Lung (tissue), 12 donors: ENCODE data around the gene ANKRD6. TPM values are rescaled to one million over a fixed set of nuclear protein-coding genes. Genes with fewer than 3 reads are reported as not detected.
A peak's percentile ranks its signal among the peaks of the same experiment; 100 is the strongest.

ENCODE experiments used
- ATAC-seq: fragments of 200-7000 bp; cut with Tn5 transposase; one replicate; pipeline ENCODE4 v1.9.1; 2020; ENCODE audit warnings: moderate number of reproducible peaks; ENCODE audit not compliant: insufficient read depth, low FRiP score
- DNase-seq, 3 donors: peaks; one replicate each; pipeline ENCODE4 v3.0.0-alpha.2; 2013 to 2017
- H3K27ac ChIP-seq, 2 donors: one replicate each; pipeline ENCODE4 v1.5.1; 2013; ENCODE audit warnings: mild to moderate bottlenecking in 2 of 2, moderate library complexity in 2 of 2, control low read depth in 1 of 2, inconsistent platforms in 1 of 2, low read depth in 1 of 2, low read length in 1 of 2
- H3K27me3 ChIP-seq, 3 donors: one replicate each; pipeline ENCODE4 v1.5.1; 2013; ENCODE audit warnings: low read length in 2 of 3; ENCODE audit not compliant: control insufficient read depth in 3 of 3, insufficient read depth in 3 of 3
- H3K36me3 ChIP-seq, 4 donors: one replicate each; pipeline ENCODE4 v1.5.1; 2013; ENCODE audit warnings: low read length in 4 of 4, mild to moderate bottlenecking in 1 of 4, moderate library complexity in 1 of 4; ENCODE audit not compliant: control insufficient read depth in 4 of 4, insufficient read depth in 4 of 4
- H3K4me1 ChIP-seq, 5 donors: one replicate each; pipeline ENCODE4 v1.5.1; 2013; ENCODE audit warnings: low read length in 5 of 5, mild to moderate bottlenecking in 2 of 5, moderate library complexity in 1 of 5; ENCODE audit not compliant: control insufficient read depth in 5 of 5, insufficient read depth in 5 of 5
- H3K4me3 ChIP-seq: one replicate; pipeline ENCODE4 v1.5.1; 2013; ENCODE audit warnings: mild to moderate bottlenecking, control low read depth, moderate library complexity
- H3K9ac ChIP-seq, 2 donors: one replicate each; pipeline ENCODE4 v1.5.1; 2013; ENCODE audit warnings: low read length in 2 of 2, control low read depth in 1 of 2; ENCODE audit not compliant: insufficient read depth in 1 of 2
- H3K9me3 ChIP-seq, 4 donors: one replicate each; pipeline ENCODE4 v1.5.1; 2013; ENCODE audit warnings: low read length in 3 of 4, mild to moderate bottlenecking in 1 of 4, moderate library complexity in 1 of 4; ENCODE audit not compliant: control insufficient read depth in 4 of 4, insufficient read depth in 3 of 4
- WGBS, 2 donors: extraction: QIAGEN DNeasy Blood & Tissue Kit; methylation state at CpG; one replicate each; pipeline ENCODE4 v1.1.7; 2013; 5-methylcytosine and 5-hydroxymethylcytosine counted together
- polyA plus RNA-seq, 2 donors: library from polyadenylated mRNA; stranded (reverse); fragments of 200-250 nt; gene quantifications; one replicate each; pipeline ENCODE4 v1.2.1, GENCODE V29; 2013
- total RNA-seq, 2 donors: library from RNA; depleted of rRNA in 1 of 2; stranded (reverse); fragments of >200 nt in 1 of 2; gene quantifications; one replicate each; pipeline ENCODE4 v1.2.1, GENCODE V29; 2014 to 2021
- TF ChIP-seq, protein P1 (sequence below): IDR thresholded peaks from 2 replicates; pipeline ENCODE4 v1.5.1; 2012; ENCODE audit warnings: mild to moderate bottlenecking; ENCODE audit errors: control extremely low read depth, extremely low read depth
- donor health status: control.
- donor health status: control.
- donor health status: Bipolar disorder and iron deficiency.
- donor health status: healthy.
- donor health status: DM: yes; HTN: yes; CAD: no.

The ANKRD6 gene
- total and polyA plus RNA-seq, 4 donors = 4.4 to 29.4 (median 16.0) TPM

GRCh38 chr6:89406141-89406540 is 26.8 kb upstream of the ANKRD6 start:
- Histone ChIP-seq H3K9me3 (no peaks in the 10 kb centered on the region), H3K9ac (no peak overlapping the region), H3K27me3 (peaks cover 0 to 3% (median 0%) of the 10 kb centered on the region in 3 donors), H3K4me3 (no peak overlapping the region), H3K36me3 (no peaks in the 10 kb centered on the region), H3K27ac (no peak overlapping the region), H3K4me1 (peaks cover 0 to 5% (median 2%) of the 10 kb centered on the region in 5 donors)
- ATAC-seq = no peak
- 31 to 54% methylated on average over 10 of the region's 10 CpGs for WGBS, 2 donors
- TF ChIP-seq, protein P1, sequence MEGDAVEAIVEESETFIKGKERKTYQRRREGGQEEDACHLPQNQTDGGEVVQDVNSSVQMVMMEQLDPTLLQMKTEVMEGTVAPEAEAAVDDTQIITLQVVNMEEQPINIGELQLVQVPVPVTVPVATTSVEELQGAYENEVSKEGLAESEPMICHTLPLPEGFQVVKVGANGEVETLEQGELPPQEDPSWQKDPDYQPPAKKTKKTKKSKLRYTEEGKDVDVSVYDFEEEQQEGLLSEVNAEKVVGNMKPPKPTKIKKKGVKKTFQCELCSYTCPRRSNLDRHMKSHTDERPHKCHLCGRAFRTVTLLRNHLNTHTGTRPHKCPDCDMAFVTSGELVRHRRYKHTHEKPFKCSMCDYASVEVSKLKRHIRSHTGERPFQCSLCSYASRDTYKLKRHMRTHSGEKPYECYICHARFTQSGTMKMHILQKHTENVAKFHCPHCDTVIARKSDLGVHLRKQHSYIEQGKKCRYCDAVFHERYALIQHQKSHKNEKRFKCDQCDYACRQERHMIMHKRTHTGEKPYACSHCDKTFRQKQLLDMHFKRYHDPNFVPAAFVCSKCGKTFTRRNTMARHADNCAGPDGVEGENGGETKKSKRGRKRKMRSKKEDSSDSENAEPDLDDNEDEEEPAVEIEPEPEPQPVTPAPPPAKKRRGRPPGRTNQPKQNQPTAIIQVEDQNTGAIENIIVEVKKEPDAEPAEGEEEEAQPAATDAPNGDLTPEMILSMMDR = no peak
- DNase-seq = no peak

- whole genome bisulfite sequencing, 2 donors = 76 to 83% methylated on average over 7 of the region's 7 CpGs
- TF ChIP-seq, protein P1 = no peak
- peaks cover 0 to 15% (median under 1%) of the 10 kb centered on the region in 5 donors for H3K4me1 ChIP-seq
- no peaks in the 10 kb centered on the region for H3K36me3 ChIP-seq
- H3K9ac ChIP-seq = no peak overlapping the region
- H3K27ac ChIP-seq = peak overlapping the region in 1 of 2 donors; percentile 69
- no peak overlapping the region for H3K4me3 ChIP-seq
- DNase-seq = no peak
- no peak for ATAC-seq
- peaks cover 0 to 18% (median 13%) of the 10 kb centered on the region in 3 donors for H3K27me3 ChIP-seq
- H3K9me3 ChIP-seq = no peaks in the 10 kb centered on the region
Measured at GRCh38 chr6:89409461-89410035, 23.4 kb upstream of the ANKRD6 start.

GRCh38 chr6:89410231-89410761 is 22.7 kb upstream of the ANKRD6 start:
- TF ChIP-seq, protein P1 = no peak
- WGBS, 2 donors = 61 to 70% methylated on average over 10 of the region's 10 CpGs
- ATAC-seq = no peak
- Histone ChIP-seq H3K4me1 (peaks cover 0 to 15% (median 0%) of the 10 kb centered on the region in 5 donors), H3K9me3 (no peaks in the 10 kb centered on the region), H3K9ac (no peak overlapping the region), H3K27me3 (peaks cover 0 to 18% (median 13%) of the 10 kb centered on the region in 3 donors), H3K27ac (peak overlapping the region in 1 of 2 donors; percentile 49), H3K36me3 (no peaks in the 10 kb centered on the region), H3K4me3 (no peak overlapping the region)
- no peak for DNase-seq
